ENCODE data around the gene OTX1. TPM values are rescaled to one million over a fixed set of nuclear protein-coding genes. Genes with fewer than 3 reads are reported as not detected.

The OTX1 gene
- total and polyA plus RNA-seq, 2 of the 8 experiments (the other 6 are each of a cell fraction or from before 2014, with no cell fraction given) = 0.24 to 3.3 TPM

- no peak overlapping the region for H4K8ac ChIP-seq (ENCODE audit: extremely low read depth, insufficient read depth, low read length)
- H3K4me1 ChIP-seq (replicated peaks in 1 of 4; ENCODE audit: control insufficient read depth in 3 of 4, insufficient read depth in 4 of 4, low read length in 3 of 4) = no peaks in the 10 kb centered on the region
- POLR2A ChIA-PET (ENCODE audit: partially characterized antibody) = no interaction called here
- CTCF ChIA-PET (ENCODE audit: partially characterized antibody) = interaction anchor here (0.6 to 2.1 kb wide), 14 partner anchors 12 to 586 kb away, joined by 3 to 6 read pairs (median 3); no protein-coding TSS in a partner anchor
- H3K23me2 ChIP-seq (ENCODE audit: low read depth, low read length) = no peaks in the 10 kb centered on the region; the same call in 1 of the 2 replicates
- no peak overlapping the region for H2AFZ ChIP-seq (ENCODE audit: low read length)
- H3K4me2 ChIP-seq (ENCODE audit: insufficient read depth in 1 of 2, low read depth in 2 of 2, low read length in 2 of 2) = no peak overlapping the region
- no peak overlapping the region for H2BK20ac ChIP-seq (ENCODE audit: low read length)
- no peaks in the 10 kb centered on the region for H3K36me3 ChIP-seq (ENCODE audit: control insufficient read depth in 2 of 4, insufficient read depth in 4 of 4, low read length in 3 of 4)
- H3K79me2 ChIP-seq (ENCODE audit: control insufficient read depth in 1 of 2, insufficient read depth in 2 of 2, low read length in 2 of 2) = no peaks in the 10 kb centered on the region
- H4K20me1 ChIP-seq (replicated peaks in 1 of 2; ENCODE audit: control insufficient read depth in 1 of 2, insufficient read depth in 2 of 2, low read length in 2 of 2) = no peaks in the 10 kb centered on the region
- H3K27ac ChIP-seq (ENCODE audit: low read depth, low read length) = no peak overlapping the region
- no peak overlapping the region for H3K56ac ChIP-seq (replicated peaks; ENCODE audit: insufficient read length, low read depth, low read length)
- H3K4ac ChIP-seq (replicated peaks; ENCODE audit: insufficient read length, low read depth, low read length) = no peak overlapping the region
- no peak overlapping the region for H2BK120ac ChIP-seq (replicated peaks; ENCODE audit: low read depth, low read length)
- H4K5ac ChIP-seq (ENCODE audit: insufficient read length, low read depth, low read length) = no peak overlapping the region
- H3K9me3 ChIP-seq (ENCODE audit: insufficient read depth in 2 of 2, low read depth in 1 of 2, low read length in 1 of 2) = no peaks in the 10 kb centered on the region; a peak in 1 of 4 replicates
- H3K79me1 ChIP-seq (ENCODE audit: low read depth, low read length) = no peaks in the 10 kb centered on the region
- no peak overlapping the region for H3K14ac ChIP-seq (ENCODE audit: insufficient read length)
- FAIRE-seq (peak; percentile 92), DNase-seq (ENCODE audit: low read depth in 1 of 2, low spot score in 2 of 2) (peak in 1 of 2 experiments; percentile 9)
- no peaks in the 10 kb centered on the region for H3K27me3 ChIP-seq (replicated peaks in 1 of 4; ENCODE audit: control insufficient read depth in 3 of 4, extremely low read depth in 1 of 4, insufficient read depth in 3 of 4, low read length in 3 of 4)
- H2BK5ac ChIP-seq (ENCODE audit: low read depth, low read length) = no peak overlapping the region
- no peak overlapping the region for H3K23ac ChIP-seq (ENCODE audit: insufficient read length)
- H2BK12ac ChIP-seq (ENCODE audit: low read depth, low read length) = no peak overlapping the region
- no peak overlapping the region for H2BK15ac ChIP-seq (ENCODE audit: low read length)
- TF ChIP-seq GABPA (IDR thresholded peaks at IDR 0.05; ENCODE audit: borderline replicate concordance, insufficient read depth, low read length) (no peak), CTCF (IDR thresholded peaks at IDR 0.05; ENCODE audit: control extremely low read depth in 1 of 3, insufficient read depth in 1 of 3, low read depth in 1 of 3, low read length in 3 of 3) (peak in 2 of 3 experiments; percentile 59 to 73; a peak in 3 of 4 replicates), RAD21 (IDR thresholded peaks at IDR 0.05 in 1 of 2, conservative IDR thresholded peaks at IDR 0.05 in 1 of 2; ENCODE audit: low read depth in 2 of 2, low read length in 2 of 2) (peak; percentile 87 to 92)
- no peak overlapping the region for H3K9ac ChIP-seq (replicated peaks in 1 of 4; ENCODE audit: extremely low read depth in 1 of 4, low read depth in 3 of 4, low read length in 3 of 4)
- no peak overlapping the region for H3K18ac ChIP-seq (ENCODE audit: extremely low read depth, low read length)
- no peak overlapping the region for H4K91ac ChIP-seq (replicated peaks; ENCODE audit: insufficient read length, low read length)
- no peak overlapping the region for H2AK5ac ChIP-seq (ENCODE audit: low read depth, low read length)
- H3K4me3 ChIP-seq (ENCODE audit: extremely low read depth in 1 of 4, insufficient read depth in 2 of 4, low read depth in 3 of 4, low read length in 4 of 4) = no peak overlapping the region
- 47% methylated on average over 1 of the region's 1 CpG; no CpG with 5 or more reads in 1 of the 2 experiments for WGBS, 2 experiments (ENCODE audit: extremely low coverage in 1 of 2, insufficient coverage in 1 of 2, insufficient read length in 1 of 2, insufficient replicate concordance in 2 of 2, low coverage in 1 of 2, low lambda C conversion rate in 2 of 2, missing lambda C conversion rate in 1 of 2)
These were observed 27.2 kb upstream of the OTX1 start for GRCh38 chr2:63023444-63023843.

All from H1 (cell line).